H1 (cell line): ENCODE data around the gene EMP3. TPM values are rescaled to one million over a fixed set of nuclear protein-coding genes. Genes with fewer than 3 reads are reported as not detected.

ENCODE experiments used
- BACH1 ChIP-seq: IDR thresholded peaks from 2 replicates; pipeline ENCODE4 v1.6.1; 2012; ENCODE audit warnings: low read length, improper control_type of control experiment
- CHD1 ChIP-seq: IDR thresholded peaks from 2 replicates; pipeline ENCODE4 v1.6.1; 2012; ENCODE audit warnings: low read depth, low read length, improper control_type of control experiment
- CHD2 ChIP-seq: IDR thresholded peaks from 2 replicates; pipeline ENCODE4 v1.6.1; 2012; ENCODE audit warnings: low read length, improper control_type of control experiment
- EGR1 ChIP-seq: IDR thresholded peaks from 2 replicates; pipeline ENCODE4 v1.6.1; 2011; ENCODE audit warnings: low read depth, low read length, borderline replicate concordance
- HDAC2 ChIP-seq, 2 experiments: fragments of 300-600 bp in 1 of 2; sonication (generic) in 1 of 2; IDR thresholded peaks; 2 replicates each; pipeline ENCODE4 v1.6.1; 2011 to 2012; ENCODE audit warnings: low read depth in 2 of 2, low read length in 2 of 2, mild to moderate bottlenecking in 2 of 2, moderate library complexity in 2 of 2, borderline replicate concordance in 1 of 2, inconsistent platforms in 1 of 2
- HDAC6 ChIP-seq: IDR thresholded peaks from one replicate; pipeline ENCODE4 v1.7.1; 2012; ENCODE audit warnings: low read depth, mild to moderate bottlenecking, inconsistent platforms, low read length, moderate library complexity
- JUND ChIP-seq: IDR thresholded peaks from 2 replicates; pipeline ENCODE4 v1.6.1; 2011; ENCODE audit warnings: mild to moderate bottlenecking, improper control_type of control experiment, low read length
- KDM1A ChIP-seq: fragments of 200-600, 300-600 bp; sonication (generic); IDR thresholded peaks from 2 replicates; pipeline ENCODE4 v1.7.1; 2016; ENCODE audit warnings: mild to moderate bottlenecking, low read length, borderline replicate concordance
- KDM5A ChIP-seq: fragments of 200-600 bp; IDR thresholded peaks from 2 replicates; pipeline ENCODE4 v1.7.1; 2012; ENCODE audit warnings: mild to moderate bottlenecking, low read length, inconsistent platforms, mixed read lengths
- MAFK ChIP-seq: IDR thresholded peaks from 2 replicates; pipeline ENCODE4 v1.6.1; 2012; ENCODE audit warnings: low read depth, mild to moderate bottlenecking, improper control_type of control experiment, low read length
- NANOG ChIP-seq: IDR thresholded peaks from 2 replicates; pipeline ENCODE4 v1.6.1; 2011; ENCODE audit warnings: low read length, low read depth, mild to moderate bottlenecking, inconsistent platforms; ENCODE audit not compliant: insufficient read depth, poor library complexity, severe bottlenecking
- PHF8 ChIP-seq: fragments of 200-600 bp; sonication (generic); conservative IDR thresholded peaks from 2 replicates; pipeline ENCODE4 v1.7.1; 2012; ENCODE audit warnings: low read depth, mild to moderate bottlenecking, inconsistent platforms, low read length, moderate library complexity
- POU5F1 ChIP-seq: IDR thresholded peaks from 2 replicates; pipeline ENCODE4 v1.6.1; 2011; ENCODE audit warnings: low read depth, mild to moderate bottlenecking, low read length, moderate library complexity
- RAD21 ChIP-seq, 2 experiments: IDR thresholded peaks in 1 of 2; conservative IDR thresholded peaks in 1 of 2; 2 replicates each; pipeline ENCODE4 v1.6.1; 2011; ENCODE audit warnings: low read depth in 2 of 2, low read length in 2 of 2, improper control_type of control experiment in 1 of 2, inconsistent platforms in 1 of 2, mild to moderate bottlenecking in 1 of 2, moderate library complexity in 1 of 2
- RFX5 ChIP-seq: IDR thresholded peaks from 2 replicates; pipeline ENCODE4 v1.6.1; 2011; ENCODE audit warnings: low read depth, low read length, improper control_type of control experiment, borderline replicate concordance
- SP4 ChIP-seq: IDR thresholded peaks from 2 replicates; pipeline ENCODE4 v1.6.1; 2012; ENCODE audit warnings: low read length, inconsistent platforms
- SRF ChIP-seq: IDR thresholded peaks from 2 replicates; pipeline ENCODE4 v1.6.1; 2011; ENCODE audit warnings: mild to moderate bottlenecking, low read depth, low read length, moderate library complexity
- TBP ChIP-seq: IDR thresholded peaks from 2 replicates; pipeline ENCODE4 v1.6.1; 2011; ENCODE audit warnings: low read depth, low read length, improper control_type of control experiment
- TCF12 ChIP-seq: IDR thresholded peaks from 2 replicates; pipeline ENCODE4 v1.6.1; 2011; ENCODE audit warnings: low read depth, mild to moderate bottlenecking, low read length
- ZNF274 ChIP-seq: IDR thresholded peaks from 2 replicates; pipeline ENCODE4 v1.7.0; 2012; ENCODE audit warnings: low read length, borderline replicate concordance; ENCODE audit errors: extremely low read depth
- polyA plus RNA-seq, 7 experiments: library from polyadenylated mRNA; depleted of rRNA in 3 of 7; stranded (reverse) in 5 of 7; unstranded in 2 of 7; fragments of >200 nt in 5 of 7; fragments of 200-250 nt in 2 of 7; gene quantifications; 1 replicate in 5 of 7; 2 replicates in 1 of 7; 4 replicates in 1 of 7; pipeline versions ENCODE4 v1.2.1 to v1.2.3, GENCODE V29; 2011 to 2013; ENCODE audit warnings: missing spikeins in 2 of 7, mixed read lengths in 2 of 7
- total RNA-seq: library from RNA; stranded (reverse); fragmentation: NEBNext Ultra II Directional; extraction: Animal tissue kit (Norgen Biotek cat#: 25700); gene quantifications from 2 replicates; pipeline ENCODE4 v1.2.1, GENCODE V29; 2021
- TF ChIP-seq, protein P1 (sequence below): IDR thresholded peaks from 2 replicates; pipeline ENCODE4 v1.6.1; 2012; ENCODE audit warnings: low read length, inconsistent platforms
- TF ChIP-seq, protein P2 (sequence below): IDR thresholded peaks from 2 replicates; pipeline ENCODE4 v1.6.1; 2012; ENCODE audit warnings: inconsistent platforms

Gene EMP3
- total and polyA plus RNA-seq, 2 of the 8 experiments (the other 6 are each of a cell fraction or from before 2014, with no cell fraction given): 18.4 to 87.8 TPM

- TF ChIP-seq, protein P1, sequence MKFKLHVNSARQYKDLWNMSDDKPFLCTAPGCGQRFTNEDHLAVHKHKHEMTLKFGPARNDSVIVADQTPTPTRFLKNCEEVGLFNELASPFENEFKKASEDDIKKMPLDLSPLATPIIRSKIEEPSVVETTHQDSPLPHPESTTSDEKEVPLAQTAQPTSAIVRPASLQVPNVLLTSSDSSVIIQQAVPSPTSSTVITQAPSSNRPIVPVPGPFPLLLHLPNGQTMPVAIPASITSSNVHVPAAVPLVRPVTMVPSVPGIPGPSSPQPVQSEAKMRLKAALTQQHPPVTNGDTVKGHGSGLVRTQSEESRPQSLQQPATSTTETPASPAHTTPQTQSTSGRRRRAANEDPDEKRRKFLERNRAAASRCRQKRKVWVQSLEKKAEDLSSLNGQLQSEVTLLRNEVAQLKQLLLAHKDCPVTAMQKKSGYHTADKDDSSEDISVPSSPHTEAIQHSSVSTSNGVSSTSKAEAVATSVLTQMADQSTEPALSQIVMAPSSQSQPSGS: peak; percentile 72; the same call in 1 of the 2 replicates
- no peak for TF ChIP-seq TCF12
- TF ChIP-seq HDAC6: no peak
- TF ChIP-seq CHD2: no peak
- peak; percentile 47 for TF ChIP-seq TBP
- no peak for TF ChIP-seq SRF
- no peak for TF ChIP-seq JUND
- TF ChIP-seq, protein P2, sequence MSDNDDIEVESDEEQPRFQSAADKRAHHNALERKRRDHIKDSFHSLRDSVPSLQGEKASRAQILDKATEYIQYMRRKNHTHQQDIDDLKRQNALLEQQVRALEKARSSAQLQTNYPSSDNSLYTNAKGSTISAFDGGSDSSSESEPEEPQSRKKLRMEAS: peak; percentile 65
- peak; percentile 81 for TF ChIP-seq NANOG
- TF ChIP-seq KDM5A: no peak
- no peak for TF ChIP-seq ZNF274
- no peak for TF ChIP-seq RFX5
- no peak for TF ChIP-seq CHD1
- peak; percentile 75 to 82 for TF ChIP-seq RAD21 (IDR thresholded peaks at IDR 0.05 in 1 of 2, conservative IDR thresholded peaks at IDR 0.05 in 1 of 2; ENCODE audit: low read depth in 2 of 2, low read length in 2 of 2)
- peak; percentile 73 for TF ChIP-seq KDM1A
- TF ChIP-seq PHF8: 0 out of 2 replicates have a peak, but pooled peaks have one; percentile 34
- TF ChIP-seq SP4: peak; percentile 35; the same call in 1 of the 2 replicates
- no peak for TF ChIP-seq POU5F1
- 0 out of 4 replicates have a peak, but pooled peaks of 1 of the 2 experiments have one; percentile 5 for TF ChIP-seq HDAC2 (IDR thresholded peaks at IDR 0.05; ENCODE audit: borderline replicate concordance in 1 of 2, low read depth in 2 of 2, low read length in 2 of 2)
- no peak for TF ChIP-seq MAFK
- no peak; the same call in 1 of the 2 replicates for TF ChIP-seq EGR1
- TF ChIP-seq BACH1: no peak
Measured at GRCh38 chr19:48290771-48291488, 34.4 kb upstream of the EMP3 start (continued).
